ENCODE results near the gene SLC2A4. TPM values are rescaled to one million over a fixed set of nuclear protein-coding genes. Genes with fewer than 3 reads are reported as not detected.

SLC2A4 gene
- total and polyA plus RNA-seq, 9 donors, result 0.83 to 9.8 (median 3.4) TPM

GRCh38 chr17:7322520-7323194, 41.1 kb downstream of the SLC2A4 start:
- TF ChIP-seq POLR2A (IDR thresholded peaks at IDR 0.05), result no peak
- H3K9me3 ChIP-seq, result no peaks in the 10 kb centered on the region
- H3K36me3 ChIP-seq, result no peaks in the 10 kb centered on the region
- H3K4me1 ChIP-seq (ENCODE audit: insufficient read depth), result no peaks in the 10 kb centered on the region
- WGBS, 3 donors, result 87 to 89% (median 89%) methylated on average over 22 of the region's 22 CpGs
- intact Hi-C loops (cut with DNase I), result no loop called here
- H3K27me3 ChIP-seq, result no peaks in the 10 kb centered on the region
- no peak overlapping the region for H3K27ac ChIP-seq
- H3K4me3 ChIP-seq, result no peak overlapping the region
- peak in 1 of 5 donors; percentile 18 for DNase-seq

GRCh38 chr17:7323731-7324437, 42.4 kb downstream of the SLC2A4 start:
- no peak overlapping the region for H3K27ac ChIP-seq
- no peaks in the 10 kb centered on the region for H3K36me3 ChIP-seq
- peak in 2 of 5 donors; percentile 63 to 75 for DNase-seq
- TF ChIP-seq POLR2A (IDR thresholded peaks at IDR 0.05) (no peak), CTCF (IDR thresholded peaks at IDR 0.05) (peak; percentile 30 to 57 (median 54)), EP300 (IDR thresholded peaks at IDR 0.05) (no peak)
- intact Hi-C loops (cut with DNase I), result no loop called here
- peaks cover 1% of the 10 kb centered on the region for H3K4me1 ChIP-seq (ENCODE audit: insufficient read depth)
- no peaks in the 10 kb centered on the region for H3K9me3 ChIP-seq
- no peak overlapping the region for H3K4me3 ChIP-seq
- H3K27me3 ChIP-seq, result no peaks in the 10 kb centered on the region
- WGBS, 3 donors, result 58 to 63% (median 62%) methylated on average over 37 to 39 of the region's 39 CpGs

GRCh38 chr17:7324438-7324779, 42.9 kb downstream of the SLC2A4 start:
- Histone ChIP-seq H3K27ac (no peak overlapping the region), H3K4me3 (no peak overlapping the region), H3K36me3 (no peaks in the 10 kb centered on the region), H3K27me3 (no peaks in the 10 kb centered on the region), H3K4me1 (ENCODE audit: insufficient read depth) (peaks cover 1% of the 10 kb centered on the region), H3K9me3 (no peaks in the 10 kb centered on the region)
- TF ChIP-seq CTCF (IDR thresholded peaks at IDR 0.05), result no peak
- TF ChIP-seq POLR2A (IDR thresholded peaks at IDR 0.05), result no peak
- no peak for TF ChIP-seq EP300 (IDR thresholded peaks at IDR 0.05)
- WGBS, 3 donors, result 84 to 89% (median 87%) methylated on average over 3 of the region's 3 CpGs
- peak in 1 of 5 donors; percentile 18 for DNase-seq
- intact Hi-C loops (cut with DNase I), result no loop called here

GRCh38 chr17:7325031-7325528, 43.6 kb downstream of the SLC2A4 start:
- Histone ChIP-seq H3K9me3 (no peaks in the 10 kb centered on the region), H3K4me1 (ENCODE audit: insufficient read depth) (peaks cover 1% of the 10 kb centered on the region), H3K27me3 (no peaks in the 10 kb centered on the region), H3K4me3 (no peak overlapping the region), H3K27ac (no peak overlapping the region), H3K36me3 (no peaks in the 10 kb centered on the region)
- intact Hi-C loops (cut with DNase I), result no loop called here
- peak in 2 of 5 donors; percentile 18 to 25 for DNase-seq
- TF ChIP-seq POLR2A (IDR thresholded peaks at IDR 0.05) (no peak), CTCF (IDR thresholded peaks at IDR 0.05) (no peak), EP300 (IDR thresholded peaks at IDR 0.05) (no peak)
- 86 to 91% (median 89%) methylated on average over 19 of the region's 19 CpGs for WGBS, 3 donors

GRCh38 chr17:7326186-7326585, 44.7 kb downstream of the SLC2A4 start:
- Histone ChIP-seq H3K27me3 (no peaks in the 10 kb centered on the region), H3K9me3 (no peaks in the 10 kb centered on the region), H3K4me1 (ENCODE audit: insufficient read depth) (peaks cover 5% of the 10 kb centered on the region), H3K27ac (no peak overlapping the region), H3K36me3 (no peaks in the 10 kb centered on the region), H3K4me3 (no peak overlapping the region)
- peak in 2 of 5 donors; percentile 20 to 25 for DNase-seq
- TF ChIP-seq CTCF (IDR thresholded peaks at IDR 0.05), result no peak
- TF ChIP-seq POLR2A (IDR thresholded peaks at IDR 0.05), result no peak
- TF ChIP-seq EP300 (IDR thresholded peaks at IDR 0.05), result no peak
- 82 to 86% (median 85%) methylated on average over 11 of the region's 11 CpGs for WGBS, 3 donors
- intact Hi-C loops (cut with DNase I), result no loop called here
